Right forelimb (tissue), 1 donor: Measurements from ENCODE around the gene ZNF536.
"Not testable (repeated sequence)": the region's sequence is repeated elsewhere in the genome, so short reads cannot be mapped to it uniquely, and the experiment has no call there.

Experiments
- DNase-seq: peaks from one replicate; pipeline ENCODE4 v3.0.0-alpha.2; 2018

The ZNF536 gene

DNA sequence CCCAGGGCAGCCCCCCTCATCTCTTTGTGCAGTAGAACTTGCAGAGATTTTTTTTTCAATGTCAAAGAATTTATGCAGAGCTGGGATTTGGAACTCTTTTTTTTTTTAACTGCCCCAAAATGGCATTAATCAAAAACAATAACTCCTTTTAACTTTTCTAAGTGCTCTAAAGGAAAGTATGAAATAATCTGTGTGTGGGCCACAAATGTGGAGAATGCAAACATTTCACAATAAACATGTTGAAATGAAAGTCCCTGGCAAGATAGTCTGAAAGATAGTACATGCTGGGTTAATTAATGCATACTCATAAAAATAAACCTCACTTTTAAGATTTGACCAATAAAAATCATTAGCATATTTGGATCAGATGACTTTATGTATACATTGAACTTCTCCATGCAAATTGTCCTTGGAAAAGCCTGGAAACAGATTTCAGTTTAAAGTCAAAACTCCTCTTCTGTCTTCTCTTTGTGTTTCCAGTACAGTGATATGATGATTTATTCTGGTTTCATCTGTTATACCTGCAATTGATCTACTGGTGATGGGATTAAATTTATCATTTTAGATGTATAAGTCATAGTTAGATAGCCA lies 30.5 kb upstream of the ZNF536 start:
- no peak for DNase-seq

DNA sequence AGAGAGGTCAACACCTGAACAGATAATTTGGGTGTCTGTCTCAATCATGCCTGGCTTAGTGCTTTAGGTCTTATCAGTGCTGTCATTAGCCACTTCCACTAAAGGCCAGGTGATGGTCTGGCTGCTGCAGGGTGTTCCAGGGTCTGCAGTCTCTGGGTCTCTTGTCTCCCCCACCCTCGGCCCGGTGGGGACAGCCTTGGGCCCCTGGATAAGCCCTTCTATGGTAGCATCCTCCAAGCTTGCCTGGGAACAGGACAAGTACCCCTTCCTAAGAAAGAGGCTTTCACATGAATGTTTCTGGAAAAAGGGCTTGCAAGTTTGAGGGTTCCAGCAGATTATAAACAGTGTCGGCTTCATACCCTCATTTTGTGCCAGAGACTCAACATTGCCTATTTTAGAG lies 29.3 kb upstream of the ZNF536 start:
- no peak for DNase-seq

DNA sequence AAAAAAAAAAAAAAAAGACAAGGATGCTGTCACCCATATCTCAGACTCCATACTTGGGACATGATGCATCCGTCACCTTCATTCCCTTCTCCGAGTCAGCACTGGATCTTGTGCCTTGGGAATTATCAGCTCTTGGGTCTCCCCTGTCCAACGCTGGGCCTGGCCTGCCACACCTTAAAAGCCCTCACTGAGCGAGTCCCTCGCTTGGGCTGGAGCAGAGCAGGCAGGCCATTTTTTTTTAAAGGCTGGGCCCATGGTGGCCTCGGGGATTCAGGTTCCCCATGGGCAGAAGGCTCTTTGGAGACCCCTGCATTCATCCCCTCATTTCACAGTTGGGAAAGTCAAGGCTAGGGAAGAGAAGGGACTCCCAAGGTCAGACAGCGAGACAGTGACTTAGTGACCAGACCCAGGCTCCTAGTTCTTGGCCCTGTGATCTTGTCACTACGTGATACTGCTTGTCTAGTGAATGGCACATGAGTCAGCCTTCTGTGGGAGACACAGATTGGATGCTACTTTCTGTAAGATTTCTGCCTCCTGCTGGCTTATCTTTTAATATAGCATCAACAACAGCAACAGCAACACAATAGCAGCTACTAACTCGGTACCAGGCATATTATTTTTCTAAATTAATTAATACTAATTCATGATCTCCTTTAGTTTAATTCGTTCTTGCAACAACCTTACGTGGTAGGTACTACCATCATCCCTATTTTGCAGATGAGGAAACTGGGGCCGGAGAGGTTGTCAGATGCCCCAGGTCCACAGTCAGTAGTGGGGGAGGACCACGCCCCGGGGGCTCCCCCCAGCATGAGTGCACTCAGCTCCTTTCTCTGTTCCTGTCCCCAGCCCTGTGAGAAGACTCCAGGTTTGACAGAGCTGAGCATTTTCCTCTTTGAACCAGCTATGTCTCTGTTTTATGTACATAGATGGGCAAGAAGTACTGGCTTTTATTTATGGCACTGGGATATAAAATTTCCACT lies 27.4 kb upstream of the ZNF536 start:
- no peak for DNase-seq

DNA sequence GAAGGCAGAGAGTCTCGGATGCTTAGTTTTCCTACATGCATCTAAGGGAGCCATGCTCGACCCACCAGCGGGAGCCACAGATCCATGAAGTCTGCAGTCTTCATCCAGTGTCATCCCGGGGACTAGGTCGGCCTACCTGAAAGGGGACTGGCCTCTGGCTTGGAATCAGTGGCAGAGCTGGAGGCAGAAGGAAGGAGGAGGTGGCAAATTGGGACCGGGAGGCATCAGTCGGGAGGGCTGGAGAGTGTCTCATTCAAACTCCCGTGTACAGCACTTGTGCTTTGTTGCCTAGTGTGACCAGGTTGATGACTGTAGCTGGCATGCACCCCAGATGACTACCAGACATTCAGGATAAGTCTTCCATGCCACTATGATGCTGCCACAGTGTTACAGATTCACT lies 26.5 kb upstream of the ZNF536 start:
- no peak for DNase-seq

DNA sequence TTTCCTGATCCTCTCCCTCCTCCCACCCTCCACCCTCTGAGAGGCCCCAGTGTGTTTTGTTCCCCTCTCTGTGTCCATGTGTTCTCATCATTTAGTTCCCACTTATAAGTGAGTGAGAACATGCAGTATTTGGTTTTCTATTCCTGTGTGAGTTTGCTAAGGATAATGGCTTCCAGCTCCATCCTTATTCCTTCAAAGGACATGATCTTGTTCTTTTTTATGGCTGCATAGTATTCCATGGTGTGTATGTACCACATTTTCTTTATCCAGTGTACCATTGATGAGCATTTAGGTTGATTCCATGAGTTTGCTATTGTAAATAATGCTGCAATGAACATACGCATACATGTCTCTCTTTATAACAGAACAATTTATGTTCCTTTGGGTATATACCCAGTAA lies 25.7 kb upstream of the ZNF536 start:
- not testable (repeated sequence) for DNase-seq

DNA sequence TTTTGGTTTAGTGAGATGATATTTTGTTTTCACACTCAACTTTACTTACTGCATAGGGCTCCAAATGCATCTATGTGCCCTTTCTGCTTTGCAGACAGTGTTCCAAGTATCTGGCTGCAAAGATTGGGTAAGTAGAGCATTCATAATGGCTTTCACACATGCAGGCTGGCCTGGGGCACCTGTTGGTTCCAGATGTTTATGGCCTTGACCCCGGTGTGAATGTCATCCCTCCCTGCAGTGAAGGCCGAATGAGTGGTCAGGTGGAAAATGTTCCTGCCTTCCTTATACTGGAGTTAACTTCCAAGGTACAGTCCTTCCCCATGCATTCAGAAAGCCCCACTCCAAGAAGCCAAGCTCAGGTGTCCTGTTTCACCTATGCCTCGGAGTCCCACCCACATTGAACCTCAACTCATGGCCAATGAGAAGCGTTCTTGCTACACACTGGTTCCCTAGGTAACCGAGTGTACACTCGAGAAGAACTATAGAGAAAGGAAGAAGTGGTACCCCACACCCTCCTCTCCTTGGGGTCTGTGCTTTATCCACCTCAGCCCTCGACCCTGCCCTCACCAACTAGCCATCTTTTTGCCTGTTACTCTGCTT lies 23.0 kb upstream of the ZNF536 start:
- DNase-seq = no peak

DNA sequence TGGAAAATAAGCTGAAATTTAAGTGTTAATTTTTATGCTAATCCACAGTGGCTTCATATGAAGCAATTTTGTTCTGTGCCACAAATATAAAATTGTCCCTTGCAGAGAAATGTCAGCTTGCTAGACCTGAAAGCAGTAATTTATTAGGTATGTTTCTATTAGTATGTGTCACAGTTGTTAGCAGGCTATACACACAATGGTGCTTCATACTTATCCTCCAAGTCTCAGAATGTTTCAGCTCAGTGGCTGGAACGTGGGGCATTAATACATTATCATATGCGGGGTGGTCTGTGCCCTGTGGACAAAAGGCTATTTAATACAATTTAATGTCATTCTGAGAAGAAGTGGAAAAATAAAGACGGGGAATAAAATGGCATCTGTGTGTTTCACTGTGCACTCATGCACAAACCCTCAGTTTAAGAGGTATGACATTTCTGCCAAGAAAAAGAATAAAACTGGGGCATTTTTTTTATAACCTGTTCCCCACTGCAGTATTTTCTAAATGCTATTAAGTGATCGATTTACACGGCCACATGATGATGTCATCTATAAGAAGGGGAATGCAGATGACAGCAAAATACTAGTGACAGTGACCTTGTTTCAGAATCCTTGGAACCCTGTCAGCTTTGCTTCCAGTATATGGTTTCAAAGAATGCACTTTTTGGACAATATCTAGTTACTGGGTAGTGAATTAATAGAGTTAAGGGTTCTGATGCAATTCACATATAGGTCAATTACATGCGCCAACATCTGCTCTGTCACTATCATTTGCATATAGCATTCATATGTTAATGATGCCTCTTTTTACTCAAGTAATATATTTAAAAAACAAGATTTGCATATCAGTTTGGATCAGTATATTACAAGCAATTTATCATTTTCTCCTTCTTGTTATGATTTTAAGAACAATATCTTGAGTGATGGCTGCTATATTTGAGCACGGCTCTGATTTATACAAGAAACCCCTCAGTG lies 21.2 kb upstream of the ZNF536 start:
- DNase-seq = no peak

DNA sequence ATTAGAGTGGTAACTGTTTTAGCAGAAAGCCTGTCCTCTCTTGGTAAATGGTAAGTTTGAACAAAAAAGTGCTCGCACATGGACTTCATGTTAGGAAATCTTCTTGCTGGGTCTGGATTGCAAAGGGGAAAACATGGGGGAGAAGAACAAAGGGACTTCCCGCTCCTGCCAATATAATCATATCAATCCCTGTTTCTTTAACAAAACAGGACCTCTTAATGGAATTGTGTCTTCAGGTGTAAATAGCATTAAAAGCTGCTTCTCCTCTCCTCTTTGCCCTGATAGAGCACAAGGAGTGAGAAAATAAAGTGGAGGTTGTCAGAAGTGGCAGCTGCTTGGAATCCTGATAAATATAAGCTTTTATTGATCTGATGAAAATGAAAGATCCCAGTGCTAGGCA lies 20.4 kb upstream of the ZNF536 start:
- DNase-seq = no peak

DNA sequence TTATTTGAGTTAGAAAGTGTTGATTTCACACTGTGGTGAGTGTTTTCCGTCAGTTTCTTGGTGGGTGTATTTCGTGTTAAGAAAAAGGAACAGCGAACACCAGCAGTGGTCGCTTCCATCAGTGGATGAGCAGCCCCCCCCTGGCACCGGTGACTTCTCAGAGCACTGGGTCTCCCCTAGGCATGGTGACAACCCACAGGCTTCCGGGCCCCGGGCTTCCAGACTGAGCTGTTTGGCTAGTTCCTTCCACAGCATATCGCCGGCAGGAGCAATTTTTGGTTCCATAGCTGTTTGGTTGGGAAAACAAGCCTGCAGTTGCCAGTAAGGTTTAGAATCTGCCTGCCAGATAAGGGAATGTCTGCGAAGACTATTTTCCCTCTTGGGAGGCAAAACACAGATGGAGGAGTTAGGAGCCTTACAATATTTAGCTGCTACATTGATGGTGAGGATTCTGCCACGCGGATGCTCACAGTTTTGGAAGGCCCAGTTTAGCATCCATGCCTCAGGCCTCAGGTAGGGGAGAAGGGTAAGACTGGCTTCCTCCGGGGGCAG lies 18.7 kb upstream of the ZNF536 start:
- DNase-seq = no peak

DNA sequence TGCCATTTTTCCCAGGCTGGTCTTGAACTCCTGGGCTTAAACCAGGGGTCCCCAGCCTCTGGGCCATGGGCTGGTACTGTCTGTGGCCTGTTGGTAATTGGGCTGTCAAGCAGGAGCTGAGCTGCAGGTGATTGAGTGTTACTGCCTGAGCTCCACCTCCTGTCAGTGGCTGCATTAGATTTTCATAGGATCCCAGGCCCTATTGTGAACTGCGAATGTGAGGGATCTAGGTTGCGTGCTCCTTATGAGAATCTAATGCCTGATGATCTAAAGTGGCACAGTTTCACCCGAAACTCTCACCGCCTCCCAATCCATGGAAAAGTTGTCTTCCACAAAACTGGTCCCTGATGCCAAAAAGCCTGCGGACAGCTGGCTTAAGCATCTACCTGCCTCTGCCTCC lies 16.6 kb upstream of the ZNF536 start:
- no peak for DNase-seq

DNA sequence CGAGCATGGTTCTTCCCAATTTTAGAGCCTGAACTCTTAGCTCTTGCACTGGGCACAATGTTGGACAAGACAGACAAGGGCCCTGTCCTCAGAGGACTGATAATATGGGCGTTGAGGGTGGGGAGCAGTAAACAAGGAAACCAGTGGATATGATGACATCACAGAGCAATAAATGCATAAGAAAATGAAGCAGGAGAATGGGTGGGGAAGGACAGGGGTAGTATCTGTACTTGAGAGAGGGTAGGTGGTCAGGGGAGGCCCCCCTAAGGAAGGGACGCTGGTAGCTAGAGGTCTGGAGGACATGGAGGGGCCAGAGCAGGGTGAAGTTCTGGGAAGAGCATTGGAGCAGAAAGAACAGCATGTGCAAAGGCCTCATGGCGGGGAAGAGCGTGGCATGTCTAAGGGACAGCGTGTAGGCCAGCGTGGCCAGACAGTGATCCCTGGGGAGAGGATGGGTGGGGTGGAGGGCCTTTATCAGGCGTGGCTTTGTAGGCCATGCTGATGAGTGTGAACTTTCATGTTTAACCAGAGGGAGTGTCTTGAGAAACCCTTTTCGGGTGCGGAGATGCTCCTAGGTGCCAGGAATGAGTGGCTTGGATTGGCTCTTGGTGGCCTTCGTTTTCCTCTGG lies 15.1 kb upstream of the ZNF536 start:
- no peak for DNase-seq

DNA sequence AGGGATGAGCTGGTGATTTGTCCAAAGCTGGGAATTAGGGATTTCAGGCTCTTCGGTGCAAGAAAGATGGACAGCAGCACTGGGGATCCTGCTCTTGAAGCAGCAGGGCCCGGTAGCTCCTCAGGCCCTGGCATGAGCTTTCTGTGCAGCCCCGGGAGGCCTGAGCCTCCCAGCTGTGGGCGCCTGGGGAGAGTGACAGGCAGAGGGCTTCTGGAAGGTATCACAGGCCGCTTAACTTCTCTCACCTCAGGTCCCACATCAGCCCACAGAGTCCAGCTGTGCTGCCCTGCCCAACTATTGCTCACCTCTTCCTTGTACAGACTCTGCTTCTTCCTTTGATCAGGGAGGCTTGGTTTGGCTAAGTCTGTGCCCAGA lies 14.6 kb upstream of the ZNF536 start:
- DNase-seq = no peak

DNA sequence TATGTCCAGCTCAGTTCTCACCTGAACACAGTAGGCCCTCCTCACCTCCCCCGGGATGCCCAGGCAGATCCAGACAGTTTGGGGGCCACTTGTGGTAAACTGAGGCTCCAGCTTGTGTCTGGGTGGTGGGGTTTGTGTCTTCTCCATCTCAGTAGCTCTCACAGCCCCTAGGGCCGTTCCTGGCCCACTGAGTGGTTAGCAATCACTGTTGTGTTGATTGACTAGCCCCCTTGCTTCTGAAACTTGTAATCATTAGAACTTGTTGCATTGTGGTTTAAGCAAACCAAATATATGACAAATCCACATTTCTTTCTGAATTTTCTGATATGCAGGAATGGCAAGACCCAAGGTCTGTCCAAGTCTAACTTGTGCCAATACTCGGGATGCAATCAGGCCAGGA lies 13.9 kb upstream of the ZNF536 start:
- DNase-seq = no peak

DNA sequence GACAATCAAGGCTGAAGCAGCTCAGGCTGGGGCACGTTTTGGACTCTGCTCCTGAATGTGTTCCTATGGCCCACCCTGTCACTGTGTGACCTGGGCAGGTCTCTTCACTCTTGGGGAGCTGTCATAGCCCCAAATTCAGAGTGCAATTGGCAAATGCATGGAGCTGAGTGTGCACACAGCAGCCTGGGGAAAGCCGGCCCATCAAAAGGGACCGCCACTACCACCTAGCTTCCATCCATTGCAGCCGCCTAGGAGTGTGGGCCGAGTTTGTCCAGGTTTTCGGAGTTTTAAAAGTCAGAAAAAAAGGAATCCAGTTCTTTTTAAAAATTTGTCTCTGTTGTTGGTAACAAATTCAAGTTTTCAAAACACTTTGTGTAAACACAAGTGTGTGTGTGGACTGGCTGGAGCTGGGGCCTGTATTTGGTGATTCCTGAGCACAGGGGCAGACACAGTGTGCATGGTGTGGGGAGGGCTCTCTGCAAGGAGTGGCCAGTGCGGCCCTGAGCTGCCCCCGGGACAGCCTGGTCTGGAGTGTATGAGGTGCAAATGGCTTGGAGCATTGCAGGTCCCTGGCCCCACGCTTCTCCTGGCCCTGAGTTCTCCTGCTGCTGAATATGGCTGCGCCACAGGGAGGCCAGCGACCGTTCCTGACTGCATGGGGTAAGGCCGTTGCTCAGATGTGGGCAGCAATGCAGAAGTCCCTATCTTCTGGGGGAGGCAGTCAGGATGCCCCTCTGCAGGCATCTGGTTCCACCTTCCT lies 13.2 kb upstream of the ZNF536 start:
- no peak for DNase-seq

DNA sequence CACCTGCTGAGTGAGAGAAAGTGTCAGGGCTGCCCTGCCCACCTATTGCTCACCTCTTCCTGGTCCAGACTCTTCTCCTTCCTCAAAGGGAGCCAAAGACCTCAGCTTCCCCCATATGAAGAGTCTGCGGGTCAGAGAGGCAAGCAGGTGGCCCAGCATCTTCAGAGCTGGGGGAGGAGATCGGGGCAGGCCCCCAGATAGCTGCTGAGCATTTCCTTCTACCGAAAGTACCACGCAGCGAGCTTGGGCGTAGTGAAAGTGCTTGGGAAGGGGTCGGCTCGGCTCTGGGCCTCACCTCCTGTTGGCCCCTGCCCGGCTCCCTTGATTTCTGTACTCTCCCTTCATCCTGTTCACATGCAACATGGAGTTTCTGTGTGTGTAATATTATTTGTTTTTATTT lies 12.2 kb upstream of the ZNF536 start:
- DNase-seq = no peak

DNA sequence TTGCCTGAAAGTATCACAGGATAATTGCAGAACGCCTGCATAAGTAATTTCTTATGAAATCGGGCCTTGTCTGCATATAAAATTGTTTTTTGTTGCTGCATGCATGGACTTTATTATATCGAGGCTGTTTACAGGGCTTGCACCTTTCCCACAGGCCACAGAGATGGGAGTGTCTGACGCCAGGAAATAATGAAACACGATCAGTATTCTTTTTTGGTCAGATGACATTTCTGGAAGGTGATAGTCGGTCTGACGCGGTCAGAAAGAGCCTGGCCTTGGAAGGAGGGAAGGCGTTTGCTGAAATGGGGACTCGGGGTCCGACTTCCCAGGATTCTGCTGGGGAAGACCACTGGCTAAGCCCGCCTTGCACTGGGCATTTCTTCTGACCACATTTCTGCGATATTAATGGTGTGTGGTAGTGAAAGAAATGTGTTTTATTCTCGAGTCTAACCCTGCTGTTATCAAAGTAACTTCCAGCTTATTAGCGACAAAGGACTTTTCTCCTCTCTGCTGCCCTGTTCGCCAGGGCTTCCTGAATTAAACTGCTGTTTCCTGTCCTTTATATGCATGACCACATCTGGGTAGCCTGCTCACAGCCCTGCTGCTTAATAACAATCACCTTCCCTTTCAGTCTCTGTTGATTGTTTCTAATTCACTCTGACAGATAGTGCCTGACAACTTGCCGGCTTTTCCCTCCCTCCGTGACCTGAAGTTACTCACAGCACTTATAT lies 11.6 kb upstream of the ZNF536 start:
- no peak for DNase-seq

DNA sequence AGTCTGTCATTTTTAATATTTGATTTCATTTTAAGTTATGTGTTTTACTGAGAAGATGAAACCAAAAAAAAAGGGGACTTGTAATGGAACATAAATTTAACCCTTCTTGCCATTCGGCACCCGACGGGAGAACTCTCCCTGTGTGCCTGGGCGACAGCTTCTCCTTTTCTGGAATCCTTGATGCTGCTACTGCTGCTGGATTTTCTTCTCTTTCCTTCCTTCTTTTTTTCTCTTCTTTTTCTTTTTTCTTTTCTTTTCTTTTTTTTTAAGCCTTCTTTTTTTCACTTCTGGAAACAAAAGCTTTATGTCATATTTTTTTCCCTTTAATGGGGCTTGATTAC lies 11.1 kb upstream of the ZNF536 start:
- DNase-seq = no peak

DNA sequence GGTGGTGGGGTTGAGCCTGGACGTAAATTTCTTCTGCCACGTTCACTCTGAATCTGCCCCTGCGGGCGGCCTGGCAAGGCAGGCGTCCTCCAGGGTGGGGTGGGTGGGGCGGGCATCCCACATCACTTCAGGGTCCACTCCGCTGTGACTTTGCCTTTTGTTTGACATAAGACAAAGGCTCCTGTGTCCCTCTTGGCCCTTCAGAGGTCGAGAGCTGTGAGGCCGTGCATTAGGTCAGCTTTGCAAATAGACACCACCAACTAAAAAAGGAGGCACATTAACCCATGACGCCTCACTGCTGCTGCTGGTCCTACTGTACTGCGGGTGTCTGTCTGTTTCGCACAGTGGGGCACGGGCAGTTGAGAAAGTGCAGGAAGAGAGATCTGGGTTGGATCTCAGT lies 10.5 kb upstream of the ZNF536 start:
- DNase-seq = no peak

DNA sequence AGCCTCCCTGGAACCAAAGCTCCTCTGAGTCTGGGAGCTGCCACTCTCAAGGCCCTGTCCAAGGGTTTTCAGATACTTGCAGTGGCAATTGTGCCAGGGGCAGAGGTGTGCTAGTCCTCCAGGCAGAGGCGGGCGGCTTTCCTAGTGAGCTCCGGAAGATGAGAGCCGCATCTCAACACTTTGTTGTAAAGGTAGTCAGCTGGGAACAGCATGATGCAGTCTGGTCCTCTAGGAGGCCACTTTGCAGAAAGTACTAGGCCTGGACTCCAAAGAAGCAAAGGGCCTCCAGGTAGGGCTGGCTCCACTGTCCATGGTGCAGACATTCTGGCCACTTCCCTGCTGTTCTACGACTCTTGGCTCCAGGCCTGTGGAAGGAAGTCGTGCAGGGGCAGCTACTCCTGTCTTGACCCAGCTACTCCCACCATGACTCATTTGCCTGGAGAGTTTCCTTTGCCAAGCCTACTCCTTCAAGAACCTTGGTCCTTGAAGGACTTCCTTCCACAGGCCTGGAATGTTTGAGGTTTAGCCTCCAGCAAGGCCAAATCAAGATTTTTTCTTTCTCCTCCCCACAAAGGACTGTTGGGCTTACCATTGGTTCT lies 9.9 kb upstream of the ZNF536 start:
- no peak for DNase-seq

DNA sequence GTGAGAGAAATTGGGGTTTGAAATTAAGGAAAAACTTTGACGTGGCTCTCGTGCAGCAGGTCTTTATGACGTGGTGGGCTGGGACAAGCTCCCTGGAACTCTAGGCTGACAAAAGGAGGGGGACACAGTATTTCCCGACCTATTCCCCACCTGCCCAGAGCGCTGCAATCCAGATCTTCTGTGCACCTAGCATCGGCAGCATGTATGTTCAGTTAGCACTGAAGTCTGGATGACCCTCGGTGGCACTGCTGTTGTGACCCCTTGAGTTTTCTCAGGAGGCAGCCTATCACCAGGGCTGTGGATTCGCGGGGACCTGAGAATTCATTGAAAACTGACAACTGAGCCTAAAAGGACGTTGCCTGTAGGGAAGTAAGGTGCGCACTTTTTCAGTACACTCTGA lies 9.1 kb upstream of the ZNF536 start:
- DNase-seq = no peak
